Liver (tissue), 9 donors: ENCODE measurements around the gene ULK2. TPM values are rescaled to one million over a fixed set of nuclear protein-coding genes. Genes with fewer than 3 reads are reported as not detected.

Source experiments
- DNase-seq: peaks from one replicate; pipeline ENCODE4 v3.0.0-alpha.2; 2017; ENCODE audit warnings: low spot score
- H3K27ac ChIP-seq, 2 donors: one replicate each; pipeline ENCODE4 v1.7.0; 2013; ENCODE audit warnings: inconsistent platforms in 2 of 2, low read length in 2 of 2, control low read depth in 1 of 2, low read depth in 1 of 2, mild to moderate bottlenecking in 1 of 2
- H3K27me3 ChIP-seq, 4 donors: one replicate each; pipeline versions ENCODE4 v1.6.1 to v1.7.0; 2013; ENCODE audit warnings: low read length in 3 of 4, inconsistent platforms in 1 of 4, mild to moderate bottlenecking in 1 of 4, moderate library complexity in 1 of 4; ENCODE audit not compliant: control insufficient read depth in 4 of 4, insufficient read depth in 4 of 4
- H3K36me3 ChIP-seq, 4 donors: one replicate each; pipeline versions ENCODE4 v1.6.1 to v1.7.0; 2013; ENCODE audit warnings: low read length in 3 of 4, mild to moderate bottlenecking in 3 of 4, low read depth in 1 of 4, moderate library complexity in 1 of 4; ENCODE audit not compliant: control insufficient read depth in 4 of 4, insufficient read depth in 3 of 4
- H3K4me1 ChIP-seq, 4 donors: one replicate each; pipeline versions ENCODE4 v1.6.1 to v1.7.0; 2013; ENCODE audit warnings: low read length in 3 of 4, mild to moderate bottlenecking in 3 of 4, moderate library complexity in 1 of 4; ENCODE audit not compliant: control insufficient read depth in 4 of 4, insufficient read depth in 4 of 4
- H3K4me3 ChIP-seq, 3 donors: one replicate each; pipeline versions ENCODE4 v1.6.1 to v1.7.0; 2013; ENCODE audit warnings: low read length in 3 of 3, control low read depth in 1 of 3, low read depth in 1 of 3, mild to moderate bottlenecking in 1 of 3
- H3K9ac ChIP-seq, 2 donors: one replicate each; pipeline ENCODE4 v1.7.0; 2013; ENCODE audit warnings: low read length in 2 of 2, mild to moderate bottlenecking in 2 of 2, moderate library complexity in 2 of 2, control low read depth in 1 of 2, low read depth in 1 of 2
- H3K9me3 ChIP-seq, 4 donors: one replicate each; pipeline versions ENCODE4 v1.6.1 to v1.7.0; 2013; ENCODE audit warnings: low read length in 3 of 4; ENCODE audit not compliant: control insufficient read depth in 4 of 4
- EGR1 ChIP-seq, 2 donors: IDR thresholded peaks; 2 replicates each; pipeline ENCODE4 v1.6.1; 2016 to 2018; ENCODE audit warnings: antibody characterized with exemption in 2 of 2, low read depth in 2 of 2
- FOXA1 ChIP-seq: IDR thresholded peaks from 2 replicates; pipeline ENCODE4 v1.6.1; 2016; ENCODE audit warnings: antibody characterized with exemption
- FOXA2 ChIP-seq: IDR thresholded peaks from 2 replicates; pipeline ENCODE4 v1.6.1; 2016; ENCODE audit warnings: antibody characterized with exemption
- GABPA ChIP-seq, 2 donors: IDR thresholded peaks in 1 of 2; conservative IDR thresholded peaks in 1 of 2; 2 replicates each; pipeline ENCODE4 v1.6.1; 2016; ENCODE audit warnings: antibody characterized with exemption in 2 of 2, mild to moderate bottlenecking in 1 of 2, moderate library complexity in 1 of 2
- HNF4A ChIP-seq, 2 donors: conservative IDR thresholded peaks; 2 replicates each; pipeline ENCODE4 v1.6.1; 2016; ENCODE audit warnings: antibody characterized with exemption in 2 of 2, mild to moderate bottlenecking in 2 of 2
- HNF4G ChIP-seq: IDR thresholded peaks from 2 replicates; pipeline ENCODE4 v1.6.1; 2016; ENCODE audit warnings: antibody characterized with exemption
- JUND ChIP-seq, 2 donors: IDR thresholded peaks; 2 replicates each; pipeline ENCODE4 v1.6.1; 2016; ENCODE audit warnings: antibody characterized with exemption in 2 of 2
- NR2F2 ChIP-seq: IDR thresholded peaks from 2 replicates; pipeline ENCODE4 v1.6.1; 2016; ENCODE audit warnings: antibody characterized with exemption
- RAD21 ChIP-seq, 2 donors: IDR thresholded peaks; 2 replicates each; pipeline ENCODE4 v1.6.1; 2016; ENCODE audit warnings: antibody characterized with exemption in 2 of 2, mild to moderate bottlenecking in 2 of 2
- RXRA ChIP-seq, 2 donors: IDR thresholded peaks; 2 replicates each; pipeline ENCODE4 v1.6.1; 2017 to 2018; ENCODE audit warnings: antibody characterized with exemption in 2 of 2, mild to moderate bottlenecking in 1 of 2
- SP1 ChIP-seq: IDR thresholded peaks from 2 replicates; pipeline ENCODE4 v1.6.1; 2018; ENCODE audit warnings: antibody characterized with exemption, mild to moderate bottlenecking
- TAF1 ChIP-seq: conservative IDR thresholded peaks from 2 replicates; pipeline ENCODE4 v1.6.1; 2016; ENCODE audit warnings: antibody characterized with exemption, mild to moderate bottlenecking
- YY1 ChIP-seq: IDR thresholded peaks from 2 replicates; pipeline ENCODE4 v1.6.1; 2016; ENCODE audit warnings: antibody characterized with exemption, mild to moderate bottlenecking
- WGBS: extraction: QIAGEN DNeasy Blood & Tissue Kit; methylation state at CpG from one replicate; pipeline ENCODE4 v1.1.7; 2013; 5-methylcytosine and 5-hydroxymethylcytosine counted together
- polyA plus RNA-seq, 2 donors: library from polyadenylated mRNA; stranded (reverse) in 1 of 2; unstranded in 1 of 2; fragments of 200-250 nt in 1 of 2; fragments of >200 nt in 1 of 2; fragmentation: Nextera tagmentation in 1 of 2; extraction: Ambion mirVana in 1 of 2; gene quantifications; one replicate each; pipeline versions ENCODE4 v1.2.1 to v1.2.3, GENCODE V29; 2013 to 2015
- total RNA-seq, 2 donors: library from RNA; depleted of rRNA; stranded (reverse); fragments of >200 nt; gene quantifications; one replicate each; pipeline ENCODE4 v1.2.3, GENCODE V29; 2014
- TF ChIP-seq, protein P1 (sequence below): IDR thresholded peaks from 2 replicates; pipeline ENCODE4 v1.6.1; 2016; ENCODE audit warnings: antibody characterized with exemption, mild to moderate bottlenecking
- TF ChIP-seq, protein P2 (sequence below): IDR thresholded peaks from 2 replicates; pipeline ENCODE4 v1.6.1; 2016; ENCODE audit warnings: antibody characterized with exemption
- TF ChIP-seq, protein P3 (sequence below): IDR thresholded peaks from 2 replicates; pipeline ENCODE4 v1.6.1; 2016; ENCODE audit warnings: antibody characterized with exemption
- TF ChIP-seq, protein P4 (sequence below): fragments of 150-350 bp; IDR thresholded peaks from 2 replicates; pipeline ENCODE4 v1.5.1; 2017; ENCODE audit warnings: improper control_type of control experiment, low read depth, low read length; ENCODE audit not compliant: missing input control
- TF ChIP-seq, protein P5 (sequence below): IDR thresholded peaks from 2 replicates; pipeline ENCODE4 v1.6.1; 2016; ENCODE audit warnings: antibody characterized with exemption
- donor health status: healthy.
- donor health status: healthy.
- donor health status: healthy.
- donor health status: healthy.
- donor health status: healthy.

Gene ULK2
- total and polyA plus RNA-seq, 4 donors = 0.89 to 7.9 (median 4.2) TPM

DNA sequence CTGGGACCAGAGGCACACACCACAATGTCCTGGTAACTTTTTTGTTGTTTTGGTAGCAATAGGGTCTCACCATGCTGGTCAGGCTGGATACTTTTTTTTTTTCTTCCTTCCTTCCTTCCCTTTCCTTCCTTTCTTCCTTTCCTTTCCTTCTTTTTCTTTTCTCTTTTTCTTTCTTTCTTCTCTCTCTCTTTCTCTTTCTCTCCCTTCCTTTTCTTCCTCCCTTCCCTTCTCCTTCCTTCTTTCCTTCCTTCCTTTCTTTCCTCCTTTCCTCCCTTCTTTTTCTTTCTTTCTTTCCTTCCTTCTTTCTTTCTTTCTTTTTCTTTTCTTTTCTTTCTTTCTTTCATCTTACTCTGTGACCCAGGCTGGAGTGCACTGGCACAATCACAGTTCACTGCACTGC is 18.4 kb upstream of the ULK2 start:
- peaks cover 0 to 6% (median 2%) of the 10 kb centered on the region in 4 donors for H3K4me1 ChIP-seq
- H3K27ac ChIP-seq = no peak overlapping the region
- no peaks in the 10 kb centered on the region for H3K9me3 ChIP-seq
- TF ChIP-seq NR2F2 = no peak
- H3K4me3 ChIP-seq = no peak overlapping the region
- no peaks in the 10 kb centered on the region for H3K27me3 ChIP-seq
- no peak overlapping the region for H3K9ac ChIP-seq
- no peaks in the 10 kb centered on the region for H3K36me3 ChIP-seq
- no peak for DNase-seq

DNA sequence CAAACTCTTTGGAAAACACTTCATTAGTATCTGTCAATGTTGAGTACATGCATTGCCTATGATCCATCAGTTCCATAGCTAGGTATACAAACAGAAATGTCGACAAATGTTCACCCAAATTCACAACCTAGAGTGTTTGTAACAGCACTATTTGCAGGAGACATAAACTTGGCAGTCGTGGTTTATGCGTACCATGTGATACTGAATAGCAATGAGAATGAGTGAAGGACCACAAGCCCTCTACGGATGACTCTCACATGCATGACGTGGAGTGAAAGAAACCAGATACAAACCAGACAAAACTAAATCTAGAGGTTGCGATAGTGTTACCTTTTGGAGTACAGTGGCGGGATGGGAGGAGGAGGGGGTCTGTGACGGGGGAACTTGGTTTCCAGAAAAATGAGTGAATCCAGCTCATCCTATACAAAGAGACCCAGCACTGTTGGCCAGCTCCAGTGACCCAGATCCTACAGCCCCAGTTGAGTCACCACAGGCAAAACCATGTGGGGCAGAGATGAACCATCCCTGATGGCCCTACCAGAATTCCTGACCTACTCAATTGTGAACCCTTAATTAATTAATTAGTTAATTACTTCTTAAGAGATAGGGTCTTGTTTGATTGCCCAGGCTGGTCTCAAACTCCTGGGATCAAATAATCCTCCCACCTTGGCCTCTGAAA is 15.9 kb upstream of the ULK2 start:
- Histone ChIP-seq H3K9ac (no peak overlapping the region), H3K4me1 (no peaks in the 10 kb centered on the region), H3K36me3 (no peaks in the 10 kb centered on the region), H3K4me3 (no peak overlapping the region), H3K9me3 (no peaks in the 10 kb centered on the region), H3K27ac (no peak overlapping the region), H3K27me3 (no peaks in the 10 kb centered on the region)
- TF ChIP-seq JUND (IDR thresholded peaks at IDR 0.05) = no peak
- no peak for TF ChIP-seq EGR1 (IDR thresholded peaks at IDR 0.05; ENCODE audit: low read depth in 2 of 2)
- TF ChIP-seq FOXA1 = no peak
- TF ChIP-seq, protein P1, sequence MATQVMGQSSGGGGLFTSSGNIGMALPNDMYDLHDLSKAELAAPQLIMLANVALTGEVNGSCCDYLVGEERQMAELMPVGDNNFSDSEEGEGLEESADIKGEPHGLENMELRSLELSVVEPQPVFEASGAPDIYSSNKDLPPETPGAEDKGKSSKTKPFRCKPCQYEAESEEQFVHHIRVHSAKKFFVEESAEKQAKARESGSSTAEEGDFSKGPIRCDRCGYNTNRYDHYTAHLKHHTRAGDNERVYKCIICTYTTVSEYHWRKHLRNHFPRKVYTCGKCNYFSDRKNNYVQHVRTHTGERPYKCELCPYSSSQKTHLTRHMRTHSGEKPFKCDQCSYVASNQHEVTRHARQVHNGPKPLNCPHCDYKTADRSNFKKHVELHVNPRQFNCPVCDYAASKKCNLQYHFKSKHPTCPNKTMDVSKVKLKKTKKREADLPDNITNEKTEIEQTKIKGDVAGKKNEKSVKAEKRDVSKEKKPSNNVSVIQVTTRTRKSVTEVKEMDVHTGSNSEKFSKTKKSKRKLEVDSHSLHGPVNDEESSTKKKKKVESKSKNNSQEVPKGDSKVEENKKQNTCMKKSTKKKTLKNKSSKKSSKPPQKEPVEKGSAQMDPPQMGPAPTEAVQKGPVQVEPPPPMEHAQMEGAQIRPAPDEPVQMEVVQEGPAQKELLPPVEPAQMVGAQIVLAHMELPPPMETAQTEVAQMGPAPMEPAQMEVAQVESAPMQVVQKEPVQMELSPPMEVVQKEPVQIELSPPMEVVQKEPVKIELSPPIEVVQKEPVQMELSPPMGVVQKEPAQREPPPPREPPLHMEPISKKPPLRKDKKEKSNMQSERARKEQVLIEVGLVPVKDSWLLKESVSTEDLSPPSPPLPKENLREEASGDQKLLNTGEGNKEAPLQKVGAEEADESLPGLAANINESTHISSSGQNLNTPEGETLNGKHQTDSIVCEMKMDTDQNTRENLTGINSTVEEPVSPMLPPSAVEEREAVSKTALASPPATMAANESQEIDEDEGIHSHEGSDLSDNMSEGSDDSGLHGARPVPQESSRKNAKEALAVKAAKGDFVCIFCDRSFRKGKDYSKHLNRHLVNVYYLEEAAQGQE = no peak
- no peak for TF ChIP-seq SP1
- no peak for TF ChIP-seq RXRA (IDR thresholded peaks at IDR 0.05)
- no peak for TF ChIP-seq GABPA (IDR thresholded peaks at IDR 0.05 in 1 of 2, conservative IDR thresholded peaks at IDR 0.05 in 1 of 2)
- no peak for TF ChIP-seq RAD21 (IDR thresholded peaks at IDR 0.05)
- TF ChIP-seq, protein P2, sequence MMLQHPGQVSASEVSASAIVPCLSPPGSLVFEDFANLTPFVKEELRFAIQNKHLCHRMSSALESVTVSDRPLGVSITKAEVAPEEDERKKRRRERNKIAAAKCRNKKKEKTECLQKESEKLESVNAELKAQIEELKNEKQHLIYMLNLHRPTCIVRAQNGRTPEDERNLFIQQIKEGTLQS = no peak
- no peak for TF ChIP-seq HNF4A (conservative IDR thresholded peaks at IDR 0.05)
- TF ChIP-seq, protein P3, sequence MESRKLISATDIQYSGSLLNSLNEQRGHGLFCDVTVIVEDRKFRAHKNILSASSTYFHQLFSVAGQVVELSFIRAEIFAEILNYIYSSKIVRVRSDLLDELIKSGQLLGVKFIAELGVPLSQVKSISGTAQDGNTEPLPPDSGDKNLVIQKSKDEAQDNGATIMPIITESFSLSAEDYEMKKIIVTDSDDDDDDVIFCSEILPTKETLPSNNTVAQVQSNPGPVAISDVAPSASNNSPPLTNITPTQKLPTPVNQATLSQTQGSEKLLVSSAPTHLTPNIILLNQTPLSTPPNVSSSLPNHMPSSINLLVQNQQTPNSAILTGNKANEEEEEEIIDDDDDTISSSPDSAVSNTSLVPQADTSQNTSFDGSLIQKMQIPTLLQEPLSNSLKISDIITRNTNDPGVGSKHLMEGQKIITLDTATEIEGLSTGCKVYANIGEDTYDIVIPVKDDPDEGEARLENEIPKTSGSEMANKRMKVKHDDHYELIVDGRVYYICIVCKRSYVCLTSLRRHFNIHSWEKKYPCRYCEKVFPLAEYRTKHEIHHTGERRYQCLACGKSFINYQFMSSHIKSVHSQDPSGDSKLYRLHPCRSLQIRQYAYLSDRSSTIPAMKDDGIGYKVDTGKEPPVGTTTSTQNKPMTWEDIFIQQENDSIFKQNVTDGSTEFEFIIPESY = no peak
- TF ChIP-seq, protein P4, sequence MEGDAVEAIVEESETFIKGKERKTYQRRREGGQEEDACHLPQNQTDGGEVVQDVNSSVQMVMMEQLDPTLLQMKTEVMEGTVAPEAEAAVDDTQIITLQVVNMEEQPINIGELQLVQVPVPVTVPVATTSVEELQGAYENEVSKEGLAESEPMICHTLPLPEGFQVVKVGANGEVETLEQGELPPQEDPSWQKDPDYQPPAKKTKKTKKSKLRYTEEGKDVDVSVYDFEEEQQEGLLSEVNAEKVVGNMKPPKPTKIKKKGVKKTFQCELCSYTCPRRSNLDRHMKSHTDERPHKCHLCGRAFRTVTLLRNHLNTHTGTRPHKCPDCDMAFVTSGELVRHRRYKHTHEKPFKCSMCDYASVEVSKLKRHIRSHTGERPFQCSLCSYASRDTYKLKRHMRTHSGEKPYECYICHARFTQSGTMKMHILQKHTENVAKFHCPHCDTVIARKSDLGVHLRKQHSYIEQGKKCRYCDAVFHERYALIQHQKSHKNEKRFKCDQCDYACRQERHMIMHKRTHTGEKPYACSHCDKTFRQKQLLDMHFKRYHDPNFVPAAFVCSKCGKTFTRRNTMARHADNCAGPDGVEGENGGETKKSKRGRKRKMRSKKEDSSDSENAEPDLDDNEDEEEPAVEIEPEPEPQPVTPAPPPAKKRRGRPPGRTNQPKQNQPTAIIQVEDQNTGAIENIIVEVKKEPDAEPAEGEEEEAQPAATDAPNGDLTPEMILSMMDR = no peak
- TF ChIP-seq FOXA2 = no peak
- no peak for TF ChIP-seq NR2F2
- TF ChIP-seq YY1 = no peak
- no peak for TF ChIP-seq TAF1
- TF ChIP-seq, protein P5, sequence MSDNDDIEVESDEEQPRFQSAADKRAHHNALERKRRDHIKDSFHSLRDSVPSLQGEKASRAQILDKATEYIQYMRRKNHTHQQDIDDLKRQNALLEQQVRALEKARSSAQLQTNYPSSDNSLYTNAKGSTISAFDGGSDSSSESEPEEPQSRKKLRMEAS = no peak
- TF ChIP-seq HNF4G = no peak
- WGBS = 89% methylated on average over 8 of the region's 8 CpGs
- no peak for DNase-seq
